ENCODE measurements around the gene MARS1.
A peak's percentile ranks its signal among the peaks of the same experiment; 100 is the strongest.
"Not testable (repeated sequence)": the region's sequence is repeated elsewhere in the genome, so short reads cannot be mapped to it uniquely, and the experiment has no call there.

Gene MARS1

GRCh38 chr12:57511588-57512325, 23.9 kb downstream of the MARS1 start:
- Histone ChIP-seq H3K27me3 (no peaks in the 10 kb centered on the region), H3K27ac (no peak overlapping the region), H3K9me3 (replicated peaks in 1 of 11) (no peaks in the 10 kb centered on the region), H3K4me2 (no peak overlapping the region), H3K4me1 (peaks cover 0 to 27% (median 18%) of the 10 kb centered on the region in 10 experiments; a peak in 15 of 20 replicates), H4K20me1 (peaks cover 52 to 83% (median 65%) of the 10 kb centered on the region in 11 experiments), H3K36me3 (peaks cover 81 to 90% (median 83%) of the 10 kb centered on the region in 11 experiments), H3K9ac (no peak overlapping the region), H3K4me3 (no peak overlapping the region)
- no peak for TF ChIP-seq Cebpa-rat (IDR thresholded peaks at IDR 0.05)

GRCh38 chr12:57512665-57513064, 24.8 kb downstream of the MARS1 start:
- no peak for TF ChIP-seq Cebpa-rat (IDR thresholded peaks at IDR 0.05)
- H4K20me1 ChIP-seq = peaks cover 61 to 92% (median 74%) of the 10 kb centered on the region in 11 experiments
- H3K4me3 ChIP-seq = no peak overlapping the region
- no peak overlapping the region for H3K4me2 ChIP-seq
- peaks cover 90 to 99% (median 92%) of the 10 kb centered on the region in 11 experiments for H3K36me3 ChIP-seq
- no peak overlapping the region for H3K27ac ChIP-seq
- H3K9ac ChIP-seq = peak overlapping the region in 2 of 11 experiments; percentile 7 to 31; a peak in 1 of 22 replicates
- no peaks in the 10 kb centered on the region for H3K9me3 ChIP-seq (replicated peaks in 1 of 11)
- H3K4me1 ChIP-seq = peaks cover 0 to 36% (median 23%) of the 10 kb centered on the region in 10 experiments; a peak in 18 of 20 replicates
- H3K27me3 ChIP-seq = no peaks in the 10 kb centered on the region

GRCh38 chr12:57513266-57513665, 25.4 kb downstream of the MARS1 start:
- Histone ChIP-seq H4K20me1 (peaks cover 67 to 98% (median 80%) of the 10 kb centered on the region in 11 experiments), H3K27me3 (no peaks in the 10 kb centered on the region)
- no peak for TF ChIP-seq Cebpa-rat (IDR thresholded peaks at IDR 0.05)

GRCh38 chr12:57513677-57514076, 25.8 kb downstream of the MARS1 start:
- H3K9ac ChIP-seq; H3K27ac ChIP-seq; H3K9me3 ChIP-seq (replicated peaks in 1 of 11); H3K4me3 ChIP-seq; H3K27me3 ChIP-seq; H3K4me2 ChIP-seq: not testable (repeated sequence)
- H3K4me1 ChIP-seq = peaks cover 10 to 47% (median 34%) of the 10 kb centered on the region in 10 experiments
- H3K36me3 ChIP-seq = peaks cover 99 to 100% (median 100%) of the 10 kb centered on the region in 11 experiments
- H4K20me1 ChIP-seq = peaks cover 71 to 100% (median 84%) of the 10 kb centered on the region in 11 experiments

More at GRCh38 chr12:57513266-57513665, 25.4 kb downstream of the MARS1 start:
- Histone ChIP-seq H3K4me3 (no peak overlapping the region), H3K27ac (no peak overlapping the region), H3K4me2 (no peak overlapping the region), H3K36me3 (peaks cover 96 to 100% (median 98%) of the 10 kb centered on the region in 11 experiments), H3K4me1 (peaks cover 6 to 42% (median 29%) of the 10 kb centered on the region in 10 experiments), H3K9me3 (replicated peaks in 1 of 11) (no peaks in the 10 kb centered on the region), H3K9ac (peak overlapping the region in 1 of 11 experiments; percentile 31; a peak in 1 of 22 replicates)

GRCh38 chr12:57514246-57514645, 26.4 kb downstream of the MARS1 start:
- not testable (repeated sequence) for H3K9me3 ChIP-seq (replicated peaks in 1 of 11); H3K4me3 ChIP-seq; H3K27me3 ChIP-seq; H3K27ac ChIP-seq
- Histone ChIP-seq H3K9ac (peak overlapping the region in 1 of 11 experiments; percentile 3; a peak in 2 of 22 replicates), H3K4me2 (peak overlapping the region in 1 of 11 experiments; percentile 11; a peak in 2 of 22 replicates), H4K20me1 (peaks cover 77 to 100% (median 89%) of the 10 kb centered on the region in 11 experiments), H3K36me3 (peaks cover 99 to 100% (median 100%) of the 10 kb centered on the region in 11 experiments), H3K4me1 (peaks cover 16 to 51% (median 38%) of the 10 kb centered on the region in 10 experiments)

- Histone ChIP-seq H4K20me1 (peaks cover 83 to 100% (median 96%) of the 10 kb centered on the region in 11 experiments), H3K27ac (no peak overlapping the region), H3K36me3 (peaks cover 93 to 99% (median 94%) of the 10 kb centered on the region in 11 experiments)
Measured at GRCh38 chr12:57514720-57515407, 27.0 kb downstream of the MARS1 start.

GRCh38 chr12:57515408-57515933, 27.6 kb downstream of the MARS1 start:
- H3K4me3 ChIP-seq = no peak overlapping the region
- peaks cover 18 to 51% (median 32%) of the 10 kb centered on the region in 10 experiments for H3K4me1 ChIP-seq
- no peak overlapping the region for H3K4me2 ChIP-seq
- H4K20me1 ChIP-seq = peaks cover 84 to 98% (median 94%) of the 10 kb centered on the region in 11 experiments
- H3K9me3 ChIP-seq (replicated peaks in 1 of 11) = no peaks in the 10 kb centered on the region
- no peak for TF ChIP-seq Cebpa-rat (IDR thresholded peaks at IDR 0.05)
- H3K27ac ChIP-seq = peak overlapping the region in 2 of 11 experiments; percentile 5 to 12; a peak in 1 of 22 replicates
- peak overlapping the region in 2 of 11 experiments; percentile 15 to 35; a peak in 2 of 22 replicates for H3K9ac ChIP-seq
- H3K27me3 ChIP-seq = no peaks in the 10 kb centered on the region
- H3K36me3 ChIP-seq = peaks cover 87 to 93% (median 88%) of the 10 kb centered on the region in 11 experiments

More at GRCh38 chr12:57514720-57515407, 27.0 kb downstream of the MARS1 start:
- Histone ChIP-seq H3K27me3 (no peaks in the 10 kb centered on the region), H3K4me2 (peak overlapping the region in 1 of 11 experiments; percentile 11; a peak in 2 of 22 replicates), H3K4me1 (peaks cover 18 to 51% (median 36%) of the 10 kb centered on the region in 10 experiments), H3K9ac (peak overlapping the region in 2 of 11 experiments; percentile 3 to 15; a peak in 3 of 22 replicates), H3K9me3 (replicated peaks in 1 of 11) (no peaks in the 10 kb centered on the region), H3K4me3 (no peak overlapping the region)
- no peak for TF ChIP-seq Cebpa-rat (IDR thresholded peaks at IDR 0.05)

- Histone ChIP-seq H3K9ac (peak overlapping the region in 5 of 11 experiments; percentile 10 to 100 (median 35); a peak in 4 of 22 replicates), H3K4me1 (peaks cover 20 to 54% (median 35%) of the 10 kb centered on the region in 10 experiments), H3K4me2 (peak overlapping the region in 2 of 11 experiments; percentile 95 to 96; a peak in 3 of 22 replicates), H3K27ac (peak overlapping the region in 4 of 11 experiments; percentile 3 to 13 (median 8); a peak in 1 of 22 replicates), H4K20me1 (peaks cover 79 to 92% (median 89%) of the 10 kb centered on the region in 11 experiments), H3K9me3 (replicated peaks in 1 of 11) (no peaks in the 10 kb centered on the region), H3K27me3 (no peaks in the 10 kb centered on the region), H3K36me3 (peaks cover 81 to 88% (median 82%) of the 10 kb centered on the region in 11 experiments), H3K4me3 (no peak overlapping the region)
- TF ChIP-seq Cebpa-rat (IDR thresholded peaks at IDR 0.05) = no peak
Measured at GRCh38 chr12:57515934-57516541, 28.2 kb downstream of the MARS1 start.
